Small intestine (tissue), 7 donors: ENCODE measurements around the gene DYNC1LI1. TPM values are rescaled to one million over a fixed set of nuclear protein-coding genes. Genes with fewer than 3 reads are reported as not detected.

Source experiments
- DNase-seq, 2 donors: peaks; one replicate each; pipeline versions ENCODE4 v3.0.0 to v3.0.0-alpha.2; 2013
- FAIRE-seq: peaks from 2 replicates; lab custom pipeline; 2012; peaks lifted over from hg19 to GRCh38; lab: Jason Lieb, UNC
- H3K27ac ChIP-seq, 3 donors: one replicate each; pipeline ENCODE4 v1.5.1; 2013; ENCODE audit warnings: low read length in 2 of 3, mild to moderate bottlenecking in 2 of 3, control low read depth in 1 of 3, inconsistent platforms in 1 of 3, low read depth in 1 of 3, moderate library complexity in 1 of 3
- H3K27me3 ChIP-seq, 3 donors: one replicate each; pipeline ENCODE4 v1.6.1; 2013; ENCODE audit warnings: low read length in 3 of 3, inconsistent platforms in 1 of 3; ENCODE audit not compliant: control insufficient read depth in 3 of 3, insufficient read depth in 3 of 3
- H3K36me3 ChIP-seq, 3 donors: one replicate each; pipeline ENCODE4 v1.6.1; 2013; ENCODE audit warnings: low read length in 3 of 3, inconsistent platforms in 1 of 3, low read depth in 1 of 3, mild to moderate bottlenecking in 1 of 3, moderate library complexity in 1 of 3; ENCODE audit not compliant: control insufficient read depth in 3 of 3, insufficient read depth in 2 of 3
- H3K4me1 ChIP-seq, 3 donors: one replicate each; pipeline ENCODE4 v1.6.1; 2013; ENCODE audit warnings: low read length in 2 of 3, inconsistent platforms in 1 of 3, low read depth in 1 of 3, mild to moderate bottlenecking in 1 of 3, moderate library complexity in 1 of 3; ENCODE audit not compliant: control insufficient read depth in 3 of 3, insufficient read depth in 2 of 3
- H3K4me3 ChIP-seq, 3 donors: one replicate each; pipeline ENCODE4 v1.5.1; 2013; ENCODE audit warnings: low read length in 3 of 3, control low read depth in 1 of 3, inconsistent platforms in 1 of 3, low read depth in 1 of 3, mild to moderate bottlenecking in 1 of 3, moderate library complexity in 1 of 3
- H3K9me3 ChIP-seq, 2 donors: one replicate each; pipeline ENCODE4 v1.6.1; 2013; ENCODE audit warnings: low read depth in 1 of 2, low read length in 1 of 2; ENCODE audit not compliant: control insufficient read depth in 2 of 2, insufficient read depth in 1 of 2
- WGBS, 3 donors: extraction: QIAGEN DNeasy Blood & Tissue Kit; methylation state at CpG; one replicate each; pipeline ENCODE4 v1.1.7; 2013; 5-methylcytosine and 5-hydroxymethylcytosine counted together
- polyA plus RNA-seq, 4 donors: library from polyadenylated mRNA; stranded (reverse) in 3 of 4; unstranded in 1 of 4; fragments of 200-250 nt in 3 of 4; fragments of 120-200 nt in 1 of 4; gene quantifications; one replicate each; pipeline versions ENCODE4 v1.2.1 to v1.2.3, GENCODE V29; 2013
- donor health status: healthy with polysubstance abuse.
- donor health status: control.
- donor health status: control.
- donor health status: Bipolar disorder and iron deficiency.
- donor health status: healthy.

Gene DYNC1LI1
- polyA plus RNA-seq, 4 donors: 20.2 to 39.3 (median 26.4) TPM

DNA sequence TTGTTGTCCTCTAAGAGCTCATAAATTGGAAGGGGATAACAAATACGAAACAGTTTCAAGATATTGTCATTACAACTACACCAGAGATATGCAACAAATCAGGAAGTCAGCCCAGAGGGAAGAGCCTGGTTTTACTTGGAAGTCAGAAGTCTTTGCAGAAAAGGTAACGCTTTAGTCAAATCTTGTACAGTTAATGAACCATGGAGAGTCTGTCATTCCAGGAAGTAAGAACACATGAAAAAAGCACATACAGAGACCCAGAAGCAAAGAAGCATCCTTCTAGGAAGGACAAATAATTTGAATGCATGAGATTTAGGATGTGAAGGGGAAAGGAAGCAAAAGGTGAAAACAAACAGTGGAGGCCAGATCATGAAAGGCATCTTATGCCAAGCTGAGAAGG lies 19.6 kb downstream of the DYNC1LI1 start:
- Histone ChIP-seq H3K36me3 (peaks cover 0 to 6% (median 2%) of the 10 kb centered on the region in 3 donors), H3K9me3 (no peaks in the 10 kb centered on the region), H3K4me3 (no peak overlapping the region), H3K27ac (no peak overlapping the region), H3K4me1 (peaks cover 0 to 2% (median 2%) of the 10 kb centered on the region in 3 donors), H3K27me3 (no peaks in the 10 kb centered on the region)
- FAIRE-seq: no peak
- 71 to 88% (median 87%) methylated on average over 2 of the region's 2 CpGs for WGBS, 3 donors
- no peak for DNase-seq

DNA sequence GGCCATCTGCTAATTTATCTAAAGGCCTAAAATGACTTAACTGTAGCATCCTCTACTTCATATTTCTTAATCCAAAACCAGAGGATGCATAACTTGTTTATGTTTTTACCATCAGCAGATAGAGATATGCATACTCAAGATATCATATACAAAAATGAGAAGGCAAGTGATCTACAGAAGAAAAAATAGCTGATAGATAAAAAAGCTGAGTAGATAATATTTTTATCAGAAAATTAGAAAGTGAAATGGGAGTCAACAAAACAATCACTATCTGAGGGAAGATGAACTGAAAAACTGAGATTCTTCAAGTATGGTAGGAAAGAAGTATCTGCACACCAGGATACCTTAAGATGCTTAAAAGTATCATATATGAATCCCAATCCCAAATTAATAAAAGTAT lies 25.4 kb downstream of the DYNC1LI1 start:
- peaks cover 0 to 23% (median 1%) of the 10 kb centered on the region in 3 donors for H3K36me3 ChIP-seq
- DNase-seq (no peak), FAIRE-seq (no peak)
- no peaks in the 10 kb centered on the region for H3K9me3 ChIP-seq
- no peak overlapping the region for H3K4me3 ChIP-seq
- H3K27ac ChIP-seq: no peak overlapping the region
- no peaks in the 10 kb centered on the region for H3K4me1 ChIP-seq
- H3K27me3 ChIP-seq: no peaks in the 10 kb centered on the region

DNA sequence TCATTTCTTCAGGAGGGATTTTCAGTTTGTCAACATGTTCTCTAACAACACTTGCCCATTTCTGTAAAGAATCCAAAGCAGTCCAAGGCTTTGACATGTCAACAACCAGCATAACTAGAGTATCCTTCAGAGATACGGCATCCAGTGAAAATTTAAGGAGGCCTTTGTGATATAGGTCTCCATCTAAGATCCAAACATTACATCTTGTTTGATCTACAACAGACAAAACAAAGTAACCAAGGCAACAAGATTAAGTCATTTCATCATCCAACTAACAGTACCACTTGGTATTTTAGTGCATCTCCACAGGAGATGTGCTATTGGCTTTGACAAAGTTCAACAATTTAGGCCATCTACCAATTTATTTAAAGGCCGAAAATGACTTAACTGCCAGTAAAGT lies 25.8 kb downstream of the DYNC1LI1 start:
- Histone ChIP-seq H3K36me3 (peaks cover 0 to 27% (median 1%) of the 10 kb centered on the region in 3 donors), H3K27me3 (no peaks in the 10 kb centered on the region), H3K9me3 (no peaks in the 10 kb centered on the region), H3K27ac (no peak overlapping the region), H3K4me1 (no peaks in the 10 kb centered on the region), H3K4me3 (no peak overlapping the region)
- DNase-seq: no peak
- no peak for FAIRE-seq
- WGBS, 3 donors: 85 to 96% (median 89%) methylated on average over 2 of the region's 2 CpGs

DNA sequence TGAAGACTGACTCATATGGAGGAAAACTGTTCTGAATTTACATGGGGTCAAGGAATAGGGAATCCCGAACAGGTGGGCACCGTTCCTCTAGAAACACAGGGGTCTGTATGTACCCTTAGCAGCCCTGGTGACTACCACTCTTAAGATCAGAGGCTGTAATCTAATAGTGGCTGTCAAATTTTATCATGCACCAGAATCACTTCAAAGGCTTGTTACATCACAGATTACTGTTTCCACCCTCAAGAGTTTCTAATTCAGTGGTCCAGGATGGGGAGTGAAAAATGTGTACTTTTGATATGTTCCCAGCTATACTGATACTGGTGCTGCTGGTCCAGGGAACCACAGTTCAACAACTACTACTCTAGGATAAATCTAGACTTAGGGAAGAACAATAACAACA lies 27.9 kb downstream of the DYNC1LI1 start:
- Histone ChIP-seq H3K27me3 (no peaks in the 10 kb centered on the region), H3K9me3 (no peaks in the 10 kb centered on the region), H3K4me1 (no peaks in the 10 kb centered on the region), H3K36me3 (peaks cover 0 to 30% (median 1%) of the 10 kb centered on the region in 3 donors), H3K27ac (no peak overlapping the region), H3K4me3 (no peak overlapping the region)
- no peak for DNase-seq
- no peak for FAIRE-seq
- 93 to 98% (median 96%) methylated on average over 2 of the region's 2 CpGs for WGBS, 3 donors

DNA sequence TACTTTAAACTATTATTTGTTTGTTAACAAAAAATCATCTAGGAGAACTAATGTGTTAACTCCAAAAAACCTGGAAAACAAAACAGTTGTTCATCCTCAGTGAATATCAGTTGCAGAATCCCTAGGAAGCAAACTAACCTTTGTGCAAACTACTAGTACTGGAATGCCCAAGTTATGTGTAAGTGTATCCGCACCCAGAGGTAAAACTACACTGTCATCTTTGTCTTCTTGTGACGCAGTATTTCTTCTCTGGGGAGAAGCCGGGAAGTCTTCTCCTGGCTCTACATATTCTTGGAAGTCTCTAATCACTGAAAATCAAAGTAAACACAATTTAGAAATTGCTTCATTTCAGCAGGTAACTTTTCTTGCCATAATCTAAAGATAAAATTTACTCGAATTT lies 29.8 kb downstream of the DYNC1LI1 start:
- no peaks in the 10 kb centered on the region for H3K27me3 ChIP-seq
- no peak for DNase-seq
- H3K4me1 ChIP-seq: no peaks in the 10 kb centered on the region
- H3K27ac ChIP-seq: no peak overlapping the region
- peaks cover 0 to 28% (median 1%) of the 10 kb centered on the region in 3 donors for H3K36me3 ChIP-seq
- H3K4me3 ChIP-seq: no peak overlapping the region
- H3K9me3 ChIP-seq: no peaks in the 10 kb centered on the region
- 77 to 90% (median 79%) methylated on average over 4 of the region's 4 CpGs for whole genome bisulfite sequencing, 3 donors
- no peak for FAIRE-seq

DNA sequence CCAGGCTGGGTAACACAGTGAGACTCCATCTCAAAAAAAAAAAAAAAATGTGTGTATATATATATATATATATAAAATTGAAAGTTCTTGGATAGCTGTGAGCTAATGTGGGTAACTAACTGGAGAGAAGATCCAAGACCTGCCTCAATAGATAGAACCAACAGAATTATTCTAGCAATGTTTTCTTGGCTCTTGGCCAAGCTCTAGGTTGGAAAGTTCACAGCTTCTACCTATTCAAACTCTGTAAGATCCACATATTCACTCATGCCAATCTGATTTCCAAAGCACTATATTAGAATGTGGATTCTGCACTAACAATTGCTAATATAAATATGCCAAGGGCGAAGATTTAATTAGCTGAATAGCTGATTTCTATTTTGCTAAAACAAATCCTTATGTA lies 38.2 kb downstream of the DYNC1LI1 start:
- WGBS, 3 donors: 97 to 100% (median 100%) methylated on average over 1 of the region's 1 CpG
- no peak overlapping the region for H3K27ac ChIP-seq
- peaks cover 2 to 22% (median 3%) of the 10 kb centered on the region in 3 donors for H3K36me3 ChIP-seq
- DNase-seq (no peak), FAIRE-seq (no peak)
- H3K9me3 ChIP-seq: no peaks in the 10 kb centered on the region
- H3K4me3 ChIP-seq: no peak overlapping the region
- H3K27me3 ChIP-seq: no peaks in the 10 kb centered on the region
- H3K4me1 ChIP-seq: no peaks in the 10 kb centered on the region

DNA sequence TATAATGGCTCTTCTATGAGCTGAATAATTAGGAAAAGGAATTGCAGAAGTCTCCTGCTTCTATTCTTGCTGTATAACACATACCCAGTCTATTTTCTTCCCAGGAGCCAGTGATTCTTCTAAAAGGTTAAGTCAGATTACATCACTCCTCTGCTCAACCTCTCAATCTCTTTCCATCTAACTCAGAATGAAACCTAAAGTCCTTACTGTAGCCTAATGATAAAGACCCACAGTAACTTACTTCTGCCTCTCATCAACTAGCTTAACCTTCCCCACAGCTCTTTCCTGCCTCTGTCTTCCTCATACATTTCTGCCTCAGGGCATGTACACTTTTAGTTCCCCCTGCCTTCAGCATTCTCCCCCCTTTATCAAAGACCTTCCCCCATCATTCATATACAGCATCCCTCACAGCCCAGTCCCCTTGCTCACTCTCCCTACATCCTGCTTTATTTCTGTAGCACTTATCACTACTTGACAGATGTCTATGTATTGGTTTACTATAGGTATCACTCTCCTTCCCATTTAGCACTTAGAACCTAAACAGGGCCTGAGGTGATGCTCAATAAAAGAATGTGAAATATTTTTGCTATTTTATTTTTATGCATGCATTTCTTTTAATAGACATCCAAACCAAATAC lies 39.5 kb downstream of the DYNC1LI1 start:
- no peak for FAIRE-seq
- H3K27me3 ChIP-seq: no peaks in the 10 kb centered on the region
- H3K27ac ChIP-seq: no peak overlapping the region
- peaks cover 3 to 25% (median 4%) of the 10 kb centered on the region in 3 donors for H3K36me3 ChIP-seq
- H3K9me3 ChIP-seq: no peaks in the 10 kb centered on the region
- no peak for DNase-seq
- H3K4me3 ChIP-seq: no peak overlapping the region
- no peaks in the 10 kb centered on the region for H3K4me1 ChIP-seq

DNA sequence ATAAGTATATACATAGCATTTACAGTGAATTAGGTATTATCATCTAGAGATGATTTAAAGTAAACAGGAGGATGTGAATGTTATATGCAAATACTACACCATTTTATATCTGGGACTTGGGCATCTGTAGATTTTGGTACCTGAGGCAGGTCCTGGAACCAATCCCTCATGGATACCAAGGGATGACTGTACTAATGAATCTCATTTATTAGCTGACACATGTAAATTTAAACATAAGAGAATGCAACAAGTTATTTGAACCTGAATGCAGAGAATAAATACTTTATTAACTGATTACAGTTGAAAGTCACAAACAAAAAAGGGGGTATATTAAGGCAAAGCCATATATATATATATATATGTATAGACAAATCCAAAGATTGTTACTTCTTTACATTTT lies 44.9 kb downstream of the DYNC1LI1 start:
- no peak for FAIRE-seq
- no peak overlapping the region for H3K27ac ChIP-seq
- H3K9me3 ChIP-seq: no peaks in the 10 kb centered on the region
- H3K4me3 ChIP-seq: no peak overlapping the region
- H3K4me1 ChIP-seq: no peaks in the 10 kb centered on the region
- DNase-seq: no peak
- no peaks in the 10 kb centered on the region for H3K27me3 ChIP-seq
- peaks cover 0 to 18% (median 4%) of the 10 kb centered on the region in 3 donors for H3K36me3 ChIP-seq

DNA sequence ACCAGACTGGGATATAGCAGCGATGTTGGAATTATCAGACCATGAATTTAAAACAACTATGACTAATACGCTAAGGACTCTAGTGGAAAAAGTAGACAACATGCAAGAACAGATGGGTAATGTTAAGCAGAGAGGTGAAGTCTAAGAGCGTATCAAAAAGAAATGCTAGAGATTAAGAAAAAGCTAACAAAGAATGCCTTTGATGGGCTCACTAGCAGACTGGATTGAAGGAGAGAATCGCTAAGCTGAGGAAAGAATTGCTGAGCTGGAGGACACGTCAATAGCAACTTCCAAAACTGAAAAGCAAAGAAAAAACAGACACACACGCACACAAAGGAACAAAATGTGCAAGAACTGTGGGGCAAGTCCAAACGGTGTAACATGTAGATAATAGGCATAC lies 48.0 kb downstream of the DYNC1LI1 start:
- WGBS, 3 donors: 83 to 84% (median 84%) methylated on average over 7 of the region's 7 CpGs
- Histone ChIP-seq H3K9me3 (no peaks in the 10 kb centered on the region), H3K27me3 (no peaks in the 10 kb centered on the region), H3K27ac (no peak overlapping the region), H3K36me3 (peaks cover 0 to 15% (median 2%) of the 10 kb centered on the region in 3 donors), H3K4me1 (no peaks in the 10 kb centered on the region), H3K4me3 (no peak overlapping the region)
- FAIRE-seq (no peak), DNase-seq (no peak)
